ENCODE results near the gene FNDC5. TPM values are rescaled to one million over a fixed set of nuclear protein-coding genes. Genes with fewer than 3 reads are reported as not detected.

Gene FNDC5
- total and polyA plus RNA-seq, 10 of the 15 experiments (the other 5 are each of a cell fraction or from before 2014, with no cell fraction given), result 0.01 to 0.29 (median 0.19) TPM; not detected in 4

GRCh38 chr1:32867671-32868070 lies 3.0 kb downstream of the FNDC5 start:
- SMC1A ChIA-PET (ENCODE audit: uncharacterized antibody, unreplicated experiment), result interaction anchor here (1.2 kb wide), 1 partner anchor 8 kb away, joined by 5 read pairs; no protein-coding TSS in a partner anchor
- no peak overlapping the region for H3K9ac ChIP-seq (ENCODE audit: control insufficient read depth, insufficient read depth, low read length)
- no peak overlapping the region for H3K27ac ChIP-seq (ENCODE audit: control insufficient read depth, insufficient read depth)
- in situ Hi-C loops (cut with MboI), result no loop called here
- H3K36me3 ChIP-seq (ENCODE audit: control insufficient read depth in 2 of 2, insufficient read depth in 2 of 2, low read length in 1 of 2), result peaks cover 3 to 7% of the 10 kb centered on the region in 2 experiments; a peak in 3 of 4 replicates
- ATAC-seq (no peak), FAIRE-seq (no peak), DNase-seq (ENCODE audit: low read depth, low spot score) (no peak)
- H3K4me3 ChIP-seq, result no peak overlapping the region
- 98% methylated on average over 7 of the region's 7 CpGs for WGBS (ENCODE audit: insufficient coverage, insufficient replicate concordance, low lambda C conversion rate, missing lambda C conversion rate)
- no peak overlapping the region for H3K4me2 ChIP-seq (ENCODE audit: control insufficient read depth, insufficient read depth)
- RAD21 ChIA-PET (ENCODE audit: unreplicated experiment), result no interaction called here
- intact Hi-C loops (cut with micrococcal nuclease; ENCODE audit: unreplicated experiment), result no loop called here
- H3K4me1 ChIP-seq (ENCODE audit: control insufficient read depth, insufficient read depth, low read length), result no peaks in the 10 kb centered on the region; the same call in 1 of the 2 replicates
- TF ChIP-seq MAX (IDR thresholded peaks at IDR 0.05; ENCODE audit: low read depth, low read length), result no peak
- TF ChIP-seq HDGF (IDR thresholded peaks at IDR 0.05), result no peak
- BruUV-seq (replicated peaks), result no TSS peak
- no peak overlapping the region for H2AFZ ChIP-seq (ENCODE audit: control insufficient read depth, low read depth, low read length)
- H3K79me2 ChIP-seq (ENCODE audit: control insufficient read depth, insufficient read depth, low read length), result no peaks in the 10 kb centered on the region
- CTCF ChIA-PET, result interaction anchor here (0.6 to 0.9 kb wide), 2 partner anchors 30 to 155 kb away, joined by 3 read pairs; no protein-coding TSS in a partner anchor
- no peaks in the 10 kb centered on the region for H3K9me3 ChIP-seq (replicated peaks; ENCODE audit: control insufficient read depth, insufficient read depth, low read length)
- no peaks in the 10 kb centered on the region; the same call in 1 of the 2 replicates for H4K20me1 ChIP-seq (ENCODE audit: control insufficient read depth, insufficient read depth)
- peaks cover 9 to 12% of the 10 kb centered on the region in 2 experiments; a peak in 3 of 4 replicates for H3K27me3 ChIP-seq (replicated peaks in 1 of 2; ENCODE audit: control insufficient read depth in 2 of 2, insufficient read depth in 2 of 2, low read length in 1 of 2)
- POLR2A ChIA-PET, result interaction anchor here (0.5 kb wide), 1 partner anchor 95 kb away, joined by 3 read pairs; no protein-coding TSS in a partner anchor

- no peak for ATAC-seq
- WGBS (ENCODE audit: insufficient coverage, insufficient replicate concordance, low lambda C conversion rate, missing lambda C conversion rate), result 79% methylated on average over 5 of the region's 5 CpGs
Measured at GRCh38 chr1:32867151-32867550, 3.6 kb downstream of the FNDC5 start.

More at GRCh38 chr1:32867151-32867550, 3.6 kb downstream of the FNDC5 start:
- CTCF ChIA-PET, result interaction anchor here (0.6 to 2.2 kb wide), 4 partner anchors 8 to 155 kb away, joined by 3 to 9 read pairs (median 4); no protein-coding TSS in a partner anchor
- Histone ChIP-seq H3K79me2 (ENCODE audit: control insufficient read depth, insufficient read depth, low read length) (no peaks in the 10 kb centered on the region), H3K9me3 (replicated peaks; ENCODE audit: control insufficient read depth, insufficient read depth, low read length) (no peaks in the 10 kb centered on the region), H3K4me2 (ENCODE audit: control insufficient read depth, insufficient read depth) (no peak overlapping the region), H3K27ac (ENCODE audit: control insufficient read depth, insufficient read depth) (no peak overlapping the region), H3K9ac (ENCODE audit: control insufficient read depth, insufficient read depth, low read length) (no peak overlapping the region), H3K27me3 (replicated peaks in 1 of 2; ENCODE audit: control insufficient read depth in 2 of 2, insufficient read depth in 2 of 2, low read length in 1 of 2) (peaks cover 9 to 11% of the 10 kb centered on the region in 2 experiments; a peak in 3 of 4 replicates), H3K4me3 (no peak overlapping the region), H4K20me1 (ENCODE audit: control insufficient read depth, insufficient read depth) (no peaks in the 10 kb centered on the region; the same call in 1 of the 2 replicates), H2AFZ (ENCODE audit: control insufficient read depth, low read depth, low read length) (no peak overlapping the region), H3K4me1 (ENCODE audit: control insufficient read depth, insufficient read depth, low read length) (no peaks in the 10 kb centered on the region; the same call in 1 of the 2 replicates), H3K36me3 (ENCODE audit: control insufficient read depth in 2 of 2, insufficient read depth in 2 of 2, low read length in 1 of 2) (peaks cover 3 to 7% of the 10 kb centered on the region in 2 experiments; a peak in 3 of 4 replicates)
- SMC1A ChIA-PET (ENCODE audit: uncharacterized antibody, unreplicated experiment), result interaction anchor here (1.2 to 1.4 kb wide), 2 partner anchors 9 to 155 kb away, joined by 3 to 5 read pairs; no protein-coding TSS in a partner anchor
- FAIRE-seq, result no peak
- no TSS peak for BruUV-seq (replicated peaks)
- in situ Hi-C loops (cut with MboI) (no loop called here), intact Hi-C loops (cut with micrococcal nuclease; ENCODE audit: unreplicated experiment) (no loop called here)
- RAD21 ChIA-PET (ENCODE audit: unreplicated experiment), result interaction anchor here (0.8 kb wide), 1 partner anchor 219 kb away, joined by 3 read pairs; no protein-coding TSS in a partner anchor
- TF ChIP-seq ATF3 (IDR thresholded peaks at IDR 0.05; ENCODE audit: borderline replicate concordance, extremely low read depth, low read depth, low read length) (no peak), YBX1 (IDR thresholded peaks at IDR 0.05) (no peak), JUND (IDR thresholded peaks at IDR 0.05; ENCODE audit: low read depth, low read length) (no peak), CHD2 (IDR thresholded peaks at IDR 0.05; ENCODE audit: borderline replicate concordance, low read depth, low read length) (no peak), NR2F1 (conservative IDR thresholded peaks at IDR 0.05) (no peak), ZNF24 (IDR thresholded peaks at IDR 0.05) (no peak), CBX3 (IDR thresholded peaks at IDR 0.05; ENCODE audit: borderline replicate concordance, low read depth) (no peak), RAD21 (IDR thresholded peaks at IDR 0.05; ENCODE audit: insufficient read depth, low read depth, low read length) (no peak), ZNF274 (IDR thresholded peaks at IDR 0.05; ENCODE audit: insufficient read depth, insufficient read length) (no peak), NR2C1 (IDR thresholded peaks at IDR 0.05) (no peak), MYC (IDR thresholded peaks at IDR 0.05; ENCODE audit: insufficient read depth, insufficient read length, insufficient replicate concordance, low read length, severe bottlenecking) (no peak), PML (IDR thresholded peaks at IDR 0.05; ENCODE audit: low read length) (no peak), NKRF (conservative IDR thresholded peaks at IDR 0.05) (no peak)
- DNase-seq (ENCODE audit: low read depth, low spot score), result no peak
- POLR2A ChIA-PET, result interaction anchor here (0.5 kb wide), 1 partner anchor 95 kb away, joined by 3 read pairs; no protein-coding TSS in a partner anchor

Data from GM12878 (cell line).